ENCODE results near the gene TP53RK. TPM values are rescaled to one million over a fixed set of nuclear protein-coding genes. Genes with fewer than 3 reads are reported as not detected.

Gene TP53RK
- total and polyA plus RNA-seq, 2 of the 13 experiments (the other 11 are each of a cell fraction or from before 2014, with no cell fraction given) = 12.9 to 25.5 TPM

GRCh38 chr20:46657137-46657536 is 32.1 kb downstream of the TP53RK start:
- Histone ChIP-seq H4K20me1 (ENCODE audit: insufficient read depth, low read length) (no peaks in the 10 kb centered on the region), H3K4me3 (replicated peaks in 1 of 3; ENCODE audit: insufficient read depth in 1 of 3, low read depth in 2 of 3, low read length in 3 of 3) (no peak overlapping the region), H3K9ac (ENCODE audit: insufficient read depth, low read depth, low read length) (no peak overlapping the region), H3K36me3 (replicated peaks in 1 of 2; ENCODE audit: control insufficient read depth in 1 of 2, insufficient read depth in 2 of 2, low read length in 2 of 2) (no peaks in the 10 kb centered on the region), H3K4me1 (ENCODE audit: insufficient read depth, low read length) (peaks cover 38% of the 10 kb centered on the region), H3K27me3 (ENCODE audit: control insufficient read depth in 1 of 2, insufficient read depth in 2 of 2, low read length in 2 of 2) (no peaks in the 10 kb centered on the region), H3K4me2 (ENCODE audit: low read depth, low read length) (no peak overlapping the region), H3K27ac (ENCODE audit: extremely low read length, insufficient read depth, low read length) (no peak overlapping the region), H3K9me3 (ENCODE audit: low read length) (peaks cover 6% of the 10 kb centered on the region), H3K79me2 (ENCODE audit: insufficient read depth, low read length) (no peaks in the 10 kb centered on the region), H2AFZ (ENCODE audit: low read length) (no peak overlapping the region)
- no peak for DNase-seq (ENCODE audit: low spot score)
- CTCF ChIA-PET (ENCODE audit: low intra/inter-chr PET ratio, low total read pairs) = no interaction called here
- 85% methylated on average over 8 of the region's 8 CpGs for WGBS (ENCODE audit: low lambda C conversion rate)
- POLR2A ChIA-PET = interaction anchor here (1.0 to 1.7 kb wide), 2 partner anchors 10 to 13 kb away, joined by 3 read pairs; no protein-coding TSS in a partner anchor
- no peak for FAIRE-seq
- no peak for ATAC-seq
- in situ Hi-C loops (cut with HindIII; ENCODE audit: extremely low pct_ligation_motif_present, low pct_unique_long_range_greater_than_20kb) = no loop called here
- BruUV-seq (replicated peaks) = no TSS peak
- TF ChIP-seq ZNF160 (CRISPR knock-in tag; IDR thresholded peaks at IDR 0.05) = peak; percentile 95
- no peak for TF ChIP-seq ZNF800 (CRISPR knock-in tag; IDR thresholded peaks at IDR 0.05)
- no peak for TF ChIP-seq SNAI1 (CRISPR knock-in tag; IDR thresholded peaks at IDR 0.05; ENCODE audit: borderline replicate concordance)
- no peak for TF ChIP-seq KLF6 (CRISPR knock-in tag; IDR thresholded peaks at IDR 0.05)
- no peak for TF ChIP-seq ATAD3A (CRISPR knock-in tag; IDR thresholded peaks at IDR 0.05)
- TF ChIP-seq, protein P1, sequence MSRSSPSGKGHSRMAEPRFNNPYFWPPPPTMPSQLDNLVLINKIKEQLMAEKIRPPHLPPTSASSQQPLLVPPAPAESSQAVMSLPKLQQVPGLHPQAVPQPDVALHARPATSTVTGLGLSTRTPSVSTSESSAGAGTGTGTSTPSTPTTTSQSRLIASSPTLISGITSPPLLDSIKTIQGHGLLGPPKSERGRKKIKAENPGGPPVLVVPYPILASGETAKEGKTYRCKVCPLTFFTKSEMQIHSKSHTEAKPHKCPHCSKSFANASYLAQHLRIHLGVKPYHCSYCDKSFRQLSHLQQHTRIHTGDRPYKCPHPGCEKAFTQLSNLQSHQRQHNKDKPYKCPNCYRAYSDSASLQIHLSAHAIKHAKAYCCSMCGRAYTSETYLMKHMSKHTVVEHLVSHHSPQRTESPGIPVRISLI (CRISPR knock-in tag; IDR thresholded peaks at IDR 0.05; ENCODE audit: borderline replicate concordance) = no peak
- TF ChIP-seq ZNF746 (CRISPR knock-in tag; IDR thresholded peaks at IDR 0.05) = no peak
- intact Hi-C loops (cut with micrococcal nuclease; ENCODE audit: unreplicated experiment) = no loop called here

Measured in HepG2 (cell line).